H1 (cell line): ENCODE data around the gene MACROD2. TPM values are rescaled to one million over a fixed set of nuclear protein-coding genes. Genes with fewer than 3 reads are reported as not detected.

Experiments
- ATF2 ChIP-seq: IDR thresholded peaks from 2 replicates; pipeline ENCODE4 v1.6.1; 2012; ENCODE audit warnings: low read length, inconsistent platforms
- CBX8 ChIP-seq: fragments of 300-800, 300-1000 bp; sonication (generic); IDR thresholded peaks from 2 replicates; pipeline ENCODE4 v1.7.1; 2016; ENCODE audit warnings: low read depth, low read length, borderline replicate concordance
- EP300 ChIP-seq, 2 experiments: IDR thresholded peaks; 1 replicate in 1 of 2; 2 replicates in 1 of 2; pipeline ENCODE4 v1.6.1; 2011 to 2012; ENCODE audit warnings: low read depth in 2 of 2, low read length in 2 of 2, mild to moderate bottlenecking in 2 of 2, borderline replicate concordance in 1 of 2, inconsistent platforms in 1 of 2, moderate library complexity in 1 of 2
- KDM1A ChIP-seq: fragments of 200-600, 300-600 bp; sonication (generic); IDR thresholded peaks from 2 replicates; pipeline ENCODE4 v1.7.1; 2016; ENCODE audit warnings: mild to moderate bottlenecking, low read length, borderline replicate concordance
- YY1 ChIP-seq: IDR thresholded peaks from 2 replicates; pipeline ENCODE4 v1.6.1; 2011; ENCODE audit warnings: low read depth, mild to moderate bottlenecking, low read length
- polyA plus RNA-seq, 7 experiments: library from polyadenylated mRNA; depleted of rRNA in 3 of 7; stranded (reverse) in 5 of 7; unstranded in 2 of 7; fragments of >200 nt in 5 of 7; fragments of 200-250 nt in 2 of 7; gene quantifications; 1 replicate in 5 of 7; 2 replicates in 1 of 7; 4 replicates in 1 of 7; pipeline versions ENCODE4 v1.2.1 to v1.2.3, GENCODE V29; 2011 to 2013; ENCODE audit warnings: missing spikeins in 2 of 7, mixed read lengths in 2 of 7
- total RNA-seq: library from RNA; stranded (reverse); fragmentation: NEBNext Ultra II Directional; extraction: Animal tissue kit (Norgen Biotek cat#: 25700); gene quantifications from 2 replicates; pipeline ENCODE4 v1.2.1, GENCODE V29; 2021

Gene MACROD2
- total and polyA plus RNA-seq, 2 of the 8 experiments (the other 6 are each of a cell fraction or from before 2014, with no cell fraction given) = 0.70 to 3.9 TPM

- no peak for TF ChIP-seq YY1
- no peak for TF ChIP-seq KDM1A
- no peak for TF ChIP-seq ATF2
- no peak for TF ChIP-seq EP300 (IDR thresholded peaks at IDR 0.05; ENCODE audit: borderline replicate concordance in 1 of 2, low read depth in 2 of 2, low read length in 2 of 2)
- TF ChIP-seq CBX8 = no peak
These were observed 1245.5 kb downstream of the MACROD2 start (continued) for GRCh38 chr20:15240801-15241200.
